Measurements from ENCODE around the gene TMEM82. TPM values are rescaled to one million over a fixed set of nuclear protein-coding genes. Genes with fewer than 3 reads are reported as not detected.

TMEM82 gene
- total RNA-seq, 2 donors from 2014 or later, result 11.5 to 17.0 TPM

GRCh38 chr1:15736892-15737261 is 5.4 kb upstream of the TMEM82 start:
- intact Hi-C loops (cut with DNase I), result no loop called here
- H3K4me3 ChIP-seq, result no peak overlapping the region
- H3K27me3 ChIP-seq, result no peaks in the 10 kb centered on the region
- TF ChIP-seq, protein P1, sequence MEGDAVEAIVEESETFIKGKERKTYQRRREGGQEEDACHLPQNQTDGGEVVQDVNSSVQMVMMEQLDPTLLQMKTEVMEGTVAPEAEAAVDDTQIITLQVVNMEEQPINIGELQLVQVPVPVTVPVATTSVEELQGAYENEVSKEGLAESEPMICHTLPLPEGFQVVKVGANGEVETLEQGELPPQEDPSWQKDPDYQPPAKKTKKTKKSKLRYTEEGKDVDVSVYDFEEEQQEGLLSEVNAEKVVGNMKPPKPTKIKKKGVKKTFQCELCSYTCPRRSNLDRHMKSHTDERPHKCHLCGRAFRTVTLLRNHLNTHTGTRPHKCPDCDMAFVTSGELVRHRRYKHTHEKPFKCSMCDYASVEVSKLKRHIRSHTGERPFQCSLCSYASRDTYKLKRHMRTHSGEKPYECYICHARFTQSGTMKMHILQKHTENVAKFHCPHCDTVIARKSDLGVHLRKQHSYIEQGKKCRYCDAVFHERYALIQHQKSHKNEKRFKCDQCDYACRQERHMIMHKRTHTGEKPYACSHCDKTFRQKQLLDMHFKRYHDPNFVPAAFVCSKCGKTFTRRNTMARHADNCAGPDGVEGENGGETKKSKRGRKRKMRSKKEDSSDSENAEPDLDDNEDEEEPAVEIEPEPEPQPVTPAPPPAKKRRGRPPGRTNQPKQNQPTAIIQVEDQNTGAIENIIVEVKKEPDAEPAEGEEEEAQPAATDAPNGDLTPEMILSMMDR (IDR thresholded peaks at IDR 0.05), result no peak
- DNase-seq, result peak; percentile 81
- no peaks in the 10 kb centered on the region for H3K9me3 ChIP-seq
- H3K27ac ChIP-seq, result peak overlapping the region; percentile 7
- H3K9ac ChIP-seq (ENCODE audit: low read depth in 2 of 2, low read length in 2 of 2), result peak overlapping the region in 1 of 2 donors; percentile 92
- H3K36me3 ChIP-seq, result peaks cover 9% of the 10 kb centered on the region
- H3K4me1 ChIP-seq, result peaks cover 5% of the 10 kb centered on the region

DNA sequence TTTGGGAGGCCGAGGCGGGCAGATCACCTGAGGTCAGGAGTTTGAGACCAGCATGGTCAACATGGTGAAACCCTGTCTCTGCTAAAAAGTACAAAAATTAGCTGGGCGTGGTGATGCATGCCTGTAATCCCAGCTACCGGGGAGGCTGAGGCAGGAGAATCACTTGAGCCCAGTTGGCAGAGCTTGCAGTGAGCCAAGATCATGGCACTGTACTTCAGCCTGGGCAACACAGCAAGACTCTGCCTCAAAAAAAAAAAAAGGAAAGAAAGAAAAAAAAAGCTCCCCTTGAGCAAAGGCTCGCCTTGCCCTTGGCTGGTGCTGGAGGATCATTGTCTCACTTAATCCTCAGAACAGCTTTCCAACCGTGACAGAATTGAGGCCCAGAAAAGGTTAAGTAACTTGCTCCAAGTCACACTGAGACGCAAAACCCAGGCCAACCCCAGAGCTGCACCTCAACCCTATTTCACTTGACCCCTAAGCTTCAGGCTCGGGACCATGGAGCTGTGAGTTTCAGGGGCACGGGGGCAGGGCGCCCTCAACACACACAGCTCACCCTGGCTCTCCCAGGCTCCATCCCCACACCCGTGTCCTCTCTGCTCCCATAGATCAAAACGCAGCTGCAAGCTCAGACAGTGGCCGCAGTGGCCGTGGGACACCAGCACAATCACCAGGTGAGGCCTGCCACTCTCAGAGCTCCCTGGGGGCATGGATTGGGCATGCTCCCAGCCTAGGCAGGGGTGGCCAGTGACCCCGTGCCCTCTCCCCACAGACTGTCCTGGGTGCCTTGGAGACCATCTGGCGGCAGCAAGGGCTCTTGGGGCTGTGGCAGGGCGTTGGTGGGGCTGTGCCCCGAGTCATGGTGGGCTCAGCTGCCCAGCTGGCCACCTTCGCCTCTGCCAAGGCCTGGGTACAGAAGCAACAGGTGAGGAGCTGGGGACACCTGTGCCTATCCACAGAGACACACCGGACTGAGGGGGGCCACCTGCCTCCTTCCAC is 4.7 kb upstream of the TMEM82 start:
- peaks cover 5% of the 10 kb centered on the region for H3K36me3 ChIP-seq
- H3K9ac ChIP-seq (ENCODE audit: low read depth in 2 of 2, low read length in 2 of 2), result peak overlapping the region; percentile 34 to 42
- H3K4me1 ChIP-seq, result peaks cover 5% of the 10 kb centered on the region
- intact Hi-C loops (cut with DNase I), result no loop called here
- no peak overlapping the region for H3K4me3 ChIP-seq
- no peaks in the 10 kb centered on the region for H3K9me3 ChIP-seq
- TF ChIP-seq, protein P1 (IDR thresholded peaks at IDR 0.05), result no peak
- DNase-seq, result no peak
- no peaks in the 10 kb centered on the region for H3K27me3 ChIP-seq
- H3K27ac ChIP-seq, result no peak overlapping the region

- no peak for DNase-seq
- Histone ChIP-seq H3K27ac (no peak overlapping the region), H3K4me1 (peaks cover 5% of the 10 kb centered on the region), H3K36me3 (peaks cover 4% of the 10 kb centered on the region), H3K9me3 (no peaks in the 10 kb centered on the region), H3K4me3 (no peak overlapping the region), H3K27me3 (no peaks in the 10 kb centered on the region), H3K9ac (ENCODE audit: low read depth in 2 of 2, low read length in 2 of 2) (peak overlapping the region in 1 of 2 donors; percentile 34)
- intact Hi-C loops (cut with DNase I), result no loop called here
- TF ChIP-seq, protein P1 (IDR thresholded peaks at IDR 0.05), result no peak
These were observed 3.7 kb upstream of the TMEM82 start for GRCh38 chr1:15738416-15739113.

- intact Hi-C loops (cut with DNase I), result no loop called here
- H3K4me1 ChIP-seq, result peaks cover 5% of the 10 kb centered on the region
- H3K9me3 ChIP-seq, result no peaks in the 10 kb centered on the region
- H3K36me3 ChIP-seq, result no peaks in the 10 kb centered on the region
- H3K27ac ChIP-seq, result no peak overlapping the region
- H3K4me3 ChIP-seq, result no peak overlapping the region
- H3K9ac ChIP-seq (ENCODE audit: low read depth in 2 of 2, low read length in 2 of 2), result no peak overlapping the region
- H3K27me3 ChIP-seq, result no peaks in the 10 kb centered on the region
- DNase-seq, result no peak
- TF ChIP-seq, protein P1 (IDR thresholded peaks at IDR 0.05), result no peak
These were observed 3.0 kb upstream of the TMEM82 start for GRCh38 chr1:15739259-15739658.

- TF ChIP-seq, protein P1 (IDR thresholded peaks at IDR 0.05), result no peak
- Histone ChIP-seq H3K27me3 (no peaks in the 10 kb centered on the region), H3K27ac (no peak overlapping the region), H3K36me3 (no peaks in the 10 kb centered on the region), H3K4me1 (peaks cover 5% of the 10 kb centered on the region), H3K9me3 (no peaks in the 10 kb centered on the region), H3K4me3 (no peak overlapping the region), H3K9ac (ENCODE audit: low read depth in 2 of 2, low read length in 2 of 2) (no peak overlapping the region)
- intact Hi-C loops (cut with DNase I), result no loop called here
- DNase-seq, result no peak
These were observed 2.6 kb upstream of the TMEM82 start for GRCh38 chr1:15739745-15740144.

Measured in colonic mucosa (tissue), 4 donors.